ENCODE data around the gene PRPSAP1.
A peak's percentile ranks its signal among the peaks of the same experiment; 100 is the strongest.

PRPSAP1 gene

DNA sequence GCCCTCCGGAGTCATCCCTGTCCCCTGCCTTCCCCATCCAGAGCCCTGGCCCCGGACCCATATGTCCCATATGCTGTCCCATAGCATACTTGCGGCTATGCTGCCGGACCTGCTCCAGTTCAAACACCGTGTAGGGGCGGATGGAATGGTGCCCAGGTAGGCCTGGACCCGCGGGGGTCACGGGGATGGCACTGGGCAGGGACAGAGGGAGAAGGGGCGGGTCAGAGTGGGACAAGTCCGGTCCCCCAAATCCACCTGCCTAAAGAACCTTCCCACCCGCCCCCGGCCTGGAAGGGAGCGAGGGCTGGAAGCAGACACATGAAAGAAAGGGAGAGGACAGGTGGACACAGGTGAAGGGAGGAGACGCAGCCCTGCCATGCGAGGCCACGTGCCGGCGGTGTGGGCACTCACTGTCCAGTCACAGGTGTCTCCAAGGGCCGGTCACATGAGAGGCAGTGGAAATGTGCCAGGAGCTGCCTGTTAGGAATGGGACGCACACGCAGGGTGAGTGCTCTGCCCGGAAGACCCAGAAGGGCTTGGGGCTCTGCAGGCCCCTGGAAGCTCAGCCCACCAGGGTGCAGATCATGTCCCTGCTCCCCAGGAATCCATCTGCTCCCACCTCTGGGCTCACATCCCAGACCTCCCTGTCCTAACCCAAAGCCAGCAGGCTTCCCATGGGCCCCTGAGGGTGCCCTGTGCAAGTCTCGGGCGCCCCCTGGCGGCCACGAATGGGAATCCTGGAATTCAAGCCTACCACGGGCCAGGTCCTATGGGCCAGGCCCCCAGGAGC is 74.6 kb downstream of the PRPSAP1 start:
- Histone ChIP-seq H3K9ac (no peak overlapping the region), H3K27me3 (ENCODE audit: control insufficient read depth, insufficient read depth, low read length) (no peaks in the 10 kb centered on the region), H2AFZ (peak overlapping the region; percentile 83), H3K4me2 (ENCODE audit: low read length) (peak overlapping the region; percentile 48), H3K27ac (peak overlapping the region; percentile 20), H3K36me3 (ENCODE audit: control insufficient read depth, insufficient read depth, low read length) (no peaks in the 10 kb centered on the region), H3K4me1 (peaks cover 13% of the 10 kb centered on the region), H3K9me3 (ENCODE audit: control insufficient read depth, low read length) (no peaks in the 10 kb centered on the region), H3K79me2 (no peaks in the 10 kb centered on the region), H3K4me3 (ENCODE audit: low read depth, low read length) (no peak overlapping the region)
- TF ChIP-seq, protein P1, sequence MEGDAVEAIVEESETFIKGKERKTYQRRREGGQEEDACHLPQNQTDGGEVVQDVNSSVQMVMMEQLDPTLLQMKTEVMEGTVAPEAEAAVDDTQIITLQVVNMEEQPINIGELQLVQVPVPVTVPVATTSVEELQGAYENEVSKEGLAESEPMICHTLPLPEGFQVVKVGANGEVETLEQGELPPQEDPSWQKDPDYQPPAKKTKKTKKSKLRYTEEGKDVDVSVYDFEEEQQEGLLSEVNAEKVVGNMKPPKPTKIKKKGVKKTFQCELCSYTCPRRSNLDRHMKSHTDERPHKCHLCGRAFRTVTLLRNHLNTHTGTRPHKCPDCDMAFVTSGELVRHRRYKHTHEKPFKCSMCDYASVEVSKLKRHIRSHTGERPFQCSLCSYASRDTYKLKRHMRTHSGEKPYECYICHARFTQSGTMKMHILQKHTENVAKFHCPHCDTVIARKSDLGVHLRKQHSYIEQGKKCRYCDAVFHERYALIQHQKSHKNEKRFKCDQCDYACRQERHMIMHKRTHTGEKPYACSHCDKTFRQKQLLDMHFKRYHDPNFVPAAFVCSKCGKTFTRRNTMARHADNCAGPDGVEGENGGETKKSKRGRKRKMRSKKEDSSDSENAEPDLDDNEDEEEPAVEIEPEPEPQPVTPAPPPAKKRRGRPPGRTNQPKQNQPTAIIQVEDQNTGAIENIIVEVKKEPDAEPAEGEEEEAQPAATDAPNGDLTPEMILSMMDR (IDR thresholded peaks at IDR 0.05): peak; percentile 99

DNA sequence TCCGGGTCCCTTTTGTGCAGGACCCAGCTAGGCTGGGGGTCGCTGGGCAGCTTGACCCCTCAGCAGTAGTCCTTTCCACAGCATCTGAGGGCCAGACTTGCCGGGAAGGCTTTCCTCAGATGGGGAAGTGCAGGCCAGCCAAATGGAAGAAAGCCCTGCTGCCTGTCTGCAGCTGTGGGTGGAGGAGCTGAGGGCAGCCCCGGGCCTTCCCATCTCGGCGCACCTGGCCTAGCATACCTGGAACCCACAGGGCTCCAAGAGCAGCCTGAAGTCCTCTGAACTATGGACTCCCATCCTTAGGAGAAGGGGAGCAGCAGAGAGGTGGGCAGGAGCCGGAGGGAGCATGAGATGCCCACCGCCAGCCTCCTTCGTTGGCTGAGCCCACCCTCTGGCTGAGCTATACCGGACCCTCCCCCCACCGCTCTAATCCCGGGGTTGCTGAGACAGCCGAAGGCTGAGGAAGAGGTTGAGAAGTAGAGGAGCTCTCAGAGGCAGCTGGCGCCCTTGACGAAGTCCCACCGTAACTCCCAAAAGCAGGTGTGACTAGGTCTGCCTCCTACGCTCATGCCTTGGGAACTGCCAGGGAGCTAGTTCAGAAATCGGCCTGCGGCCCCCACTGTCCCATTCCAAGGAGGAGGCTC is 75.3 kb downstream of the PRPSAP1 start:
- Histone ChIP-seq H2AFZ (no peak overlapping the region), H3K9ac (no peak overlapping the region), H3K27ac (no peak overlapping the region), H3K27me3 (ENCODE audit: control insufficient read depth, insufficient read depth, low read length) (no peaks in the 10 kb centered on the region), H3K4me1 (peaks cover 13% of the 10 kb centered on the region), H3K4me2 (ENCODE audit: low read length) (peak overlapping the region; percentile 48), H3K36me3 (ENCODE audit: control insufficient read depth, insufficient read depth, low read length) (no peaks in the 10 kb centered on the region), H3K4me3 (ENCODE audit: low read depth, low read length) (no peak overlapping the region), H3K79me2 (no peaks in the 10 kb centered on the region), H3K9me3 (ENCODE audit: control insufficient read depth, low read length) (no peaks in the 10 kb centered on the region)
- TF ChIP-seq, protein P1 (IDR thresholded peaks at IDR 0.05): no peak

DNA sequence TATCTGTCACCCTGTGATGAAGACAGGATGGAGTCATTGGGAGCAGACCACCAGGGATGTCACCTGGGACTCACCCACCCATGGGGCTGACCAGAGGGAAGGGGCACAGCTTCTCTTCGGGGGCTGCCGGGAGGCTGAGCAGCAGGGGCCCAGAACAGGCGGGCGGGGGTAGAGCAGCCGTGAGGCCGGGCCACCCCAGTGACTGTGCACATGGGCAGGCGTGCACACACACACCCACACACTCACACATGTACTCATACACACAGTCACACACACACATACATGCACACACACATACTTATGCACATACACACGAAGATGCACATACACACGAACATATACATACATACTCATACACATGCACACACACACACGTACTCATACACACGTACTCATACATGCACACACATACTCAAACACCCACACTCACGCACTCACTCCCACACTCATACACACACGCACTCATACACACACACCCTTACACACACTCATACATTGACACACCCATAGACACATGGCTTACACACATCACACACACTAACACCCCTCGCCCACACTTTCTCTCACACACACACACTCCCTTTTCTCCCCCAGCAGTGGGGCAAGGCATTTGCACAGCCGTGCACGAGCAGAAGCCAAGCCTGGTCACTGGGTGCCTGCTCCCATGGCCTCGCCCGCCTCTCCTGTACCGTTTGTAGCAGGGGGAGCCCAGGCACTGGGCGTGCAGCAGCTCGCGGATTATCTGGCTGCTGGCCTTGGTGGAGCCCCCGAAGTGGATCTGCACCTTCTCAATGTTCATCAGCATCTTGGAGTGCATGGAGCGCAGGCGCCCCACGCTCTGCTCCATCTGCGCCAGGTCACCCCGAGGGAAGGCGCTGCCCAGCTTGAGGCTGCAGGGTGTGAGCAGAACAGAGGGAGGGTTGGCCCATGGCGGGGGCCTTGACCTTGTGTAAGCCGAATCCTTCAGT is 76.1 kb downstream of the PRPSAP1 start:
- no peaks in the 10 kb centered on the region for H3K27me3 ChIP-seq (ENCODE audit: control insufficient read depth, insufficient read depth, low read length)
- H3K27ac ChIP-seq: no peak overlapping the region
- no peak overlapping the region for H3K9ac ChIP-seq
- H3K4me2 ChIP-seq (ENCODE audit: low read length): no peak overlapping the region
- H2AFZ ChIP-seq: no peak overlapping the region
- H3K79me2 ChIP-seq: no peaks in the 10 kb centered on the region
- TF ChIP-seq, protein P1 (IDR thresholded peaks at IDR 0.05): no peak
- H3K4me3 ChIP-seq (ENCODE audit: low read depth, low read length): no peak overlapping the region
- H3K4me1 ChIP-seq: peaks cover 13% of the 10 kb centered on the region
- H3K36me3 ChIP-seq (ENCODE audit: control insufficient read depth, insufficient read depth, low read length): no peaks in the 10 kb centered on the region
- no peaks in the 10 kb centered on the region for H3K9me3 ChIP-seq (ENCODE audit: control insufficient read depth, low read length)

DNA sequence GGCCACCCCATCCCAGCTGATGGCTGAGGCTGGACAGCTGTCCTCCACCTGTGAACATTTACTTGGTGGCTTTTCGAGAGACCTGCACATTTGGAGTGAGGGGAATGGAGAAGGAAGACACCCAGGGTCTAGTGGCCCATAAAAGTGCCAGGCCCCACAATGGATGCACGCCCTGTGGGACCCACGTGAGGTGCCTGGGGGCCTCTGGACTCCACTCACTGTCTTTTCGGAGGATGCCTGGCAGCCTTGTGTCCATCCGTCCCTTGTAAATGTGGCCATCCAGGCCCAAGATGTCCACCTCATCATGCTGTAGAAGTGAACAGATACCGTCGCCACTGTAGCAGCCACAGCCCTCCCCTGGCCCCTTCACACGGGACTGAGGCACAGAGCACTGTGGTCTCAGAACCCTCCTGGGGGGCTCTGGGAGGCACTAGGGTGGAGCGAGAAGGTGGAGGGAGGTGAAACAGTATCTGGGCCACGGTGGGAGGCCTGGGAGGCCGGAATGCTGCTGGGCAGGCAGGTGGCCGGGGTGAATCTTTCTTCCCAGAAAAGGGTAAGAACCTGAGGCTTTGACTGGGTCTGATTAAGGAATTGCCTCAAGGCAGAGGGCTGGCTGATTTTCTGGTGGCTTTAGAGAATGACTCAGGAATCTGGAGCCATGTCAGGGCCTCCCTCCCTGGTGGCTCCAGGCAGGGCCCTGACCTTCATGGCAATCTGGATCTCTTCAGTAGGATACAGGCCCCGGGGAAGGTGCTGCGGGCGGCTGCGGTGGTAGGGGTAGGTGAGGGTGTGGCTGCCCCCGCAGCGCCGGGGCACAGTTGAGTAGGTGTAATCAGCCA is 77.0 kb downstream of the PRPSAP1 start:
- no peak overlapping the region for H3K4me2 ChIP-seq (ENCODE audit: low read length)
- H3K9ac ChIP-seq: no peak overlapping the region
- TF ChIP-seq, protein P1 (IDR thresholded peaks at IDR 0.05): no peak
- H3K9me3 ChIP-seq (ENCODE audit: control insufficient read depth, low read length): no peaks in the 10 kb centered on the region
- H3K4me3 ChIP-seq (ENCODE audit: low read depth, low read length): no peak overlapping the region
- no peaks in the 10 kb centered on the region for H3K79me2 ChIP-seq
- H3K27ac ChIP-seq: no peak overlapping the region
- H3K4me1 ChIP-seq: peaks cover 15% of the 10 kb centered on the region
- H2AFZ ChIP-seq: no peak overlapping the region
- H3K36me3 ChIP-seq (ENCODE audit: control insufficient read depth, insufficient read depth, low read length): no peaks in the 10 kb centered on the region
- no peaks in the 10 kb centered on the region for H3K27me3 ChIP-seq (ENCODE audit: control insufficient read depth, insufficient read depth, low read length)

Data from parathyroid adenoma (tissue), 2 donors.